ENCODE data around the gene PLA2G4F.
A peak's percentile ranks its signal among the peaks of the same experiment; 100 is the strongest.

The PLA2G4F gene

GRCh38 chr15:42146551-42147430, 9.6 kb downstream of the PLA2G4F start:
- no peak for DNase-seq

GRCh38 chr15:42145546-42146455, 10.6 kb downstream of the PLA2G4F start:
- no peak for DNase-seq

DNA sequence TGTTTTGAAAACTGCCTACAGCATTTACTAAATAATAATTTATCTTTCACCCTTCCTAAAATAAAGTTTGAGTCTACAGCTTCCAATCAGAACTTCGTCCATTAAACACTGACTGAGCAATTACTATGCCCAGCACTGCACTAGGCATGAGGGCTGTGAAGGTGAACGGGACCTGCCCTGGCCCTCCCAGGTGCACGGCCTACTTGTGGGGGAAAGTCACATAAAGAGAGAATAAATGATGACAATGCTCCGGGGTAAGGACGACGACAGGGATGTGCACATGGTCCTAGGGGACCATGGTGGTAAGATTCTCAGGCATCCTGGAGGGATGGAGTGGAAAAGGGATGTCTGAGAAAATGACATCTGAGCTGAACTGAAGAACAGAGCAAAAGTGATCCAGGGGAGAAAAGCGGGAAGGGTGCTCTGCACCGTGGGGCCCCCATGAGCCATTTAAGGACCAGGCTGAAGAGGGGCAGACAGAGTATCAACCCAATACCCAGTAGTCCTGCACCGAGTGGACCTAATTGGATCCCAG, 11.5 kb downstream of the PLA2G4F start:
- no peak for DNase-seq

DNA sequence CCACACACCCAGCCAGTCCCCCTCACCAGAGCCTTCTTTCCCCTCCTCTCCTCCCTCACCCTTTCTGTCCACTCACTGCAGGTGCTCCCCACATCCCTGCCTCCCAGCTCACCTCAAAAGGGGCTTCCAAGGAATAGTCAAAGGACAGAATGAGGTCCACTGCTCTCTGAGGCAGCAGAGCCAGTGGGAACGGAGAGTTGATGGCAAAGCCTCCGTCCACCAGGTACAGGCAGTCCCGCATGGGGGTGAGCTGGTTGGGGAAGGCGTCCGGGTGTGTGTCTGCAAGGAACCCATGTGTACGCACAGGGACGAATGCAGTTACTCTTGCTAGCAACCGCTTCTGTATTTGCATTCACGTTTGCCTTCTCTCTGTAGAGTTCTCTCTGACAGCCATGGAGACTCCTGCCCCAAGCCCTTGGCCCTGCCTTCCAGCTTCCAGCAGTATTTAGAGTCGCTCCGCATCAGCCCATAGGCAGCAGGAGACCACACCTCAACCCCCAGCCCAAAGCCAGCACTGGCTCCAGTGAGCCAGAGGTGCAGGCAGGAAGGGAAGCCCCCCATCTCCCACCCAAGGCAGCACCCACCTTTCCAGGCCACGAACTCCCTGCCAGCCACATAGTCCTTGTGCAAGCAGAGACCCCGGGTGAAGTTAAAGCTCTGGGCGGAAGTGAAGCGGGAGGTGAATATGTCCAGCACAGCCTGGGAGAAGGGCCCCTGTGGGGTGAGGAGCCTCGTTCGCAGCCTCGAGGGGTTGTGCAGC, 12.4 kb downstream of the PLA2G4F start:
- no peak for DNase-seq

GRCh38 chr15:42143356-42143755, 13.1 kb downstream of the PLA2G4F start:
- DNase-seq = no peak

DNA sequence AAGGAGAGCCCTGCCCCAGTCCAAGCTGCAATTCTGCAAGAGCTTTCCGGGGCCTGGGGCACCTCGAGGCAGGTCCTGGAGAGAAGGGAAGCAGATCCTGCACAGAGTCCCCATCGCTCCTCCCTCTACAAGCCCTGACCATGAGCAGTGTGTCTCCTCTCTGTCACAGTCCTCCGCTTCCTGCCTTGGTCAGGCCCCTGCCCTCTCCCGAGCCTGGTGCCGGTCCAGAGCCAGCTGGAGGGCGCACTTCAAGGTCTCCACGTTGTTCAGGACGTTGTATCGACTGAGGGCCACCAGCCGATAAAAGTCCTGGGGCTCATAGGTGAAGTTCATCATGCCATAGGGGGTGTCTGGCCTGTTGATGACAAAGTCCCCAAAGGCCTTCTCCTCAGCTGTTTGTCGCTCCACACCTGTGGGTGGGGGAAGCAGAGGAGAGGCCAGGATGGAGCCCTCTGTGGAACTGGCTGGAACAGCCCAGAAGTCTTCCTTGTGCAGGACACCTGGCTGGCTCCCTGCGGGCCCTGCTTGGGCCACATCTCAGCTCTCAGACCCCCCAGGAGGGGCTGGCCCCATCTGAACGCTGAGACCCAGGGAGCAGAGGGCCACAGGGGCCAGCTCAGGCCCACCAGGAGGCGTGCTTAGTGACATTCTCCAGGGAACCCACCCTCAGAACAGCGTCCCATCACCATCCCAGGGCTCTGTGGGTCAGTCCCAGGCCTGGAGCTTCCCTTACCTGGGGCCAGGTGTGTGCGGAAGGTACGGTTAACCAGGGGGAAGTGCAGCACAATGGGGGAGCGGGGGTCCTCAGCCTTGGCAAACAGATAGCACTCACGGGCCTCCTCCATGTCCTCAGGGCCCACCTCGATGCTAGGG, 14.4 kb downstream of the PLA2G4F start:
- no peak for DNase-seq

DNA sequence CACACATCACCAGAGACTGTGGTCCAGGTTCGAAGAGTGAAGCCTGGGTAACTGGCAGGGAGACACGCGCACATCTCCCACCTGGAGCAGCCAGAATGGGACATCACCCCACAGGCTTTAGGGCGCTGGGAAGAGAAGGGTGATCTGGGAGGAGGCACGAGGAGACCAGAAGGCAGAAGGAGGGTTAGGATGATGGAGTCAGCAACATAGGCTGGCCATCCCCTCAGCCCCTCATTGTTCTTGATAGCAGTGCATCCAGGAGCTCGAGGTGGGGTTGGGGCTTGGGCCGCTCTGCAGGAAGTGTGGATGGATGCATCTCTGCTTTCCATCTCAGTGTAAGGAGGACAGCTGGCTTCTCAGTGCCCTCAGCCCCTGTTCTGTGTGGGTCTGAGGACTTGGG, 15.2 kb downstream of the PLA2G4F start:
- DNase-seq = no peak

DNA sequence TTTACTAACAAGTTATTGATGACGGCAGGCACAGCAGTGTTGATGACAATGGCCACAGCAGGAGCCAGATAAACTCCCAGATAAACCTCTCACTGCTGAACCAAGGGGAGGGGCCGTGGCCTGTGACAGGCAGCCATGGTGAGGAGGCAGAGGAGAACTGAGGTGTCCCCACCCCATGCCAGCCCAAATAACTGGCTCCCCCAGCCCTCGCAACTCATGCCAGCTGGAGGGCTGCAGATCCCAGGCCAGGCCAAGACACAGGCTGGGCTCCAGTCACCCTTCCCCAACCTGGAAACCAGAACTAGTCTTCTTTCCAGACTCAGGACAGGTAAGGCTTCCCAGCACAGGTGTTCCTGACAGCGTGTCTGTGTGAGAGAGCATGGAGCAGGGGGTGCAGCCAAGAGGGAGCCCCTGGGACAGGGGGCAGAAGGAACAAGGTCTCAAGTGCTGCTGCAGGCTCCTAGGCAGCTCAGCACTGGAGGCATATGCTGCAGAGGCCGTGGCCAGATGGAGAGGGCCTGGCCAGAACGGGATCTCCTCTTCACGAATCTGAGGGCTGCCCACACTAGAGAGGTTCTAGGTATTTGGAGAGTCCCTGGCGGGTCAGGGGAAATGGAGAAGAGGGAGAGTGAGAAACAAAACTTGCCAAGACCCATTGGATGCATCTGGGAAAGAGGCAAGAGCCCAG, 15.9 kb downstream of the PLA2G4F start:
- DNase-seq = no peak

- DNase-seq = no peak
Observed at GRCh38 chr15:42139596-42139995, 16.8 kb downstream of the PLA2G4F start.

- no peak for DNase-seq
Observed at GRCh38 chr15:42138968-42139386, 17.5 kb downstream of the PLA2G4F start.

- DNase-seq = no peak
Observed at GRCh38 chr15:42138411-42138810, 18.0 kb downstream of the PLA2G4F start.

GRCh38 chr15:42137461-42138261, 18.8 kb downstream of the PLA2G4F start:
- DNase-seq = peak; percentile 56

DNA sequence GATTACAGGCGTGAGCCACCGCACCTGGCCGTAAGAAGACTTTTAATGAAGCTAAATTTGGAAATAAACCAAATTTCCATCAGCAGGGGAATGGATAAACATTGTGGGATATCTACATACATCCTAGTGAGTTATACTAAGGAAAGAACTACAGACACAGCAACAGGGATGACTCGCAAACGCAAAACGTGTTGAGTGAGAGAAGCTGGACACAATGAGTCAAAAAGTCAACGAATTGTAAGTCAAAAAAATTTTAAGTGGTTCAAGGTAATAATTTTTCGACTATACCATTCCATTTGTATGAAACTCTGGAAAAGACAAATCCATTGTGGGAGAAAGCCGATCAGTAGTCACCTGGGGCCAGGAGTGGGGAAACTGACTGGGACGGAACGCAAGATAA, 19.9 kb downstream of the PLA2G4F start:
- no peak for DNase-seq

DNA sequence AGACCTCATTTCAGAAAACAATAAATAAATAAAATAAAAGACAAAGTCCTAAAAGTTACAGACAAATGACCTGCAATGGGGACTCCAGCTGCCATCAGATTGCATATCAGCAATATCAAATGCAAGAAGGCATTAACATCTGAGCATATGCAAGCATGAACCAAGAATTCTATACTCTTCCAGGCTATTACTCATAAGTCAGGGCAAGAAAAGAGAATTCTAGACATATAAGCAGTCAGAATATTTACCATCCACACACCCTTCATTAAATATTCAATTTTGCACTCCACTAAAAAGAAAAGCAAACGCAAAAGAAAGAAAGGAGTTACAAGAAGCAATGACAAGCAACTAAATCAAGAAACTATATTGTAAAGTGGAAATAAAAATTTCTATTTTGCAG, 21.1 kb downstream of the PLA2G4F start:
- no peak for DNase-seq

- DNase-seq = no peak
Observed at GRCh38 chr15:42134617-42135245, 21.7 kb downstream of the PLA2G4F start.

- DNase-seq = peak; percentile 76
Observed at GRCh38 chr15:42133886-42134502, 22.4 kb downstream of the PLA2G4F start.

DNA sequence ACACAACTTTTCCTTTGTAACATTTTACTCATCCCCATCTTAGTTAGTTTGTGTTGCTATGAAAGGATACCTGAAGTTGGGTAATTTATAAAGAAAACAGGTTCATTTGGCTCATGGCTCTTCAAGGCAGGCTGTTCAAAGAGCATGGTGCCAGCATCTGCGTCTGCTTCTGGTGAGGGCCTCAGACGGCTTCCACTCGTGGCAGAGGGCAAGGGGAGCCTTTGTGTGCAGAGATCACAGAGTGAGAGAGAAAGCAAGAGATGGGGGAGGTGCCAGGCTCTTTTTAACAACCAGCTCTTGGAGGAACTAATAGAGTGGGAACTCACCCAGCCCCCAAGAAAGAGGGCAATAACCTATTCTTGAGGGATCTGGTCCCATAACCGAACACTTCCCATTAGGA, 23.1 kb downstream of the PLA2G4F start:
- DNase-seq = no peak

GRCh38 chr15:42131826-42132806, 24.3 kb downstream of the PLA2G4F start:
- DNase-seq = peak; percentile 85
